ENCODE measurements around the gene ANO8. TPM values are rescaled to one million over a fixed set of nuclear protein-coding genes. Genes with fewer than 3 reads are reported as not detected.

ANO8 gene
- total and polyA plus RNA-seq, 2 of the 13 experiments (the other 11 are each of a cell fraction or from before 2014, with no cell fraction given) = 1.8 to 3.5 TPM

DNA sequence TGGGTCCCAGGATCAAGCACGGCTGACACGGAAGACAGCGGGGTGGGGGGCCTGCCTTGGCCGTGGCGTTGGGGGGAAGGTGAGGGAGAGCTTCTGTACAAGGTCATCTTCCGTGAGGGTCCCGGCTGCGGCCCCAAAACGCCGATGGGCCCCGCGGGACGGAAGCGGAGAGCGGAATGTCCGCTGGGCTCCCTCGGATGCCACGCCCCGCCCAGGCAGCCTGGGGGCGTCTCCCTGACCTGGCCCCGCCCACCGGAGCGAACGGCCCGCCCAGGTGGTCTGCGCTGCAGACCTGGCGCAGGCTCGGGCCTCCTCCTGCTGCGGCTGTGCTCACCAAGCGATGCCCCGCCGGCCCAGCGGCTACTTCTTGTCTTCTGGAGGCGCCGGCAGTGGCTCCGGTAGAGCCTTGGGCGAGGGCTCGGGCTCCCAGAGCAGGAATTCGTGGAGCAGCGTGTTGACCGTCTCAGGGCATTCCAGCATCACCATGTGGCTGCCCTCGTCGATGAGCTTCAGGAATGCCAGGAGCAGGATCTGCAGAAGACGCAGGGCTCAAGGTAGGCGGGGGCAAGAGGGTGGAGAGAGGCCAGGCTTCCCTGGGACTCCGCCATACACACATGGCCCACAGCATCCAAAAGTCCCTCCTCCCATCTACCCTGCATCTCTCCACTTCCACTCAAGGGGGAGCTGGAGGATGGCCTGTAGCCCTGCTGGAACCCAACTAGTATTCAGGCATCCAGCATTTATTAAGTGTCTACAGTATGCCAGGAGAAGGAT, 42.2 kb downstream of the ANO8 start (continued):
- TF ChIP-seq, protein P1, sequence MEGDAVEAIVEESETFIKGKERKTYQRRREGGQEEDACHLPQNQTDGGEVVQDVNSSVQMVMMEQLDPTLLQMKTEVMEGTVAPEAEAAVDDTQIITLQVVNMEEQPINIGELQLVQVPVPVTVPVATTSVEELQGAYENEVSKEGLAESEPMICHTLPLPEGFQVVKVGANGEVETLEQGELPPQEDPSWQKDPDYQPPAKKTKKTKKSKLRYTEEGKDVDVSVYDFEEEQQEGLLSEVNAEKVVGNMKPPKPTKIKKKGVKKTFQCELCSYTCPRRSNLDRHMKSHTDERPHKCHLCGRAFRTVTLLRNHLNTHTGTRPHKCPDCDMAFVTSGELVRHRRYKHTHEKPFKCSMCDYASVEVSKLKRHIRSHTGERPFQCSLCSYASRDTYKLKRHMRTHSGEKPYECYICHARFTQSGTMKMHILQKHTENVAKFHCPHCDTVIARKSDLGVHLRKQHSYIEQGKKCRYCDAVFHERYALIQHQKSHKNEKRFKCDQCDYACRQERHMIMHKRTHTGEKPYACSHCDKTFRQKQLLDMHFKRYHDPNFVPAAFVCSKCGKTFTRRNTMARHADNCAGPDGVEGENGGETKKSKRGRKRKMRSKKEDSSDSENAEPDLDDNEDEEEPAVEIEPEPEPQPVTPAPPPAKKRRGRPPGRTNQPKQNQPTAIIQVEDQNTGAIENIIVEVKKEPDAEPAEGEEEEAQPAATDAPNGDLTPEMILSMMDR (CRISPR knock-in tag; IDR thresholded peaks at IDR 0.05) = peak; percentile 71
- TF ChIP-seq SMC3 (IDR thresholded peaks at IDR 0.05; ENCODE audit: low read length) (peak; percentile 58), HDAC2 (CRISPR knock-in tag; IDR thresholded peaks at IDR 0.05) (0 out of 2 replicates have a peak, but pooled peaks have one; percentile 13), ZKSCAN8 (CRISPR knock-in tag; IDR thresholded peaks at IDR 0.05; ENCODE audit: borderline replicate concordance) (peak; percentile 100), RFX3 (CRISPR knock-in tag; IDR thresholded peaks at IDR 0.05) (no peak), STAG1 (CRISPR knock-in tag; IDR thresholded peaks at IDR 0.05) (peak; percentile 68), NFYC (CRISPR knock-in tag; IDR thresholded peaks at IDR 0.05) (no peak)
- TF ChIP-seq, protein P2, sequence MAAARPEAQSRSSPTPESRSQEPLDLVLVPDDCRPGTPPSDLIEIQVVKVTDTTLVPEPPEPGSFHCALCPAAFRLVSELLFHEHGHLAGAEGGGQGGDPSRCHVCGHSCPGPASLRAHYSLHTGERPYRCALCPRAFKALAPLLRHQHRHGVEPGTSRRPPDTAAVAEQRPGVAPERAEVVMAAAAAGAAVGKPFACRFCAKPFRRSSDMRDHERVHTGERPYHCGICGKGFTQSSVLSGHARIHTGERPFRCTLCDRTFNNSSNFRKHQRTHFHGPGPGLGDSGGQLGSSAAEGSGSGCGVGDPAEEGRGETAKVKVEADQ (CRISPR knock-in tag; IDR thresholded peaks at IDR 0.05; ENCODE audit: borderline replicate concordance) = no peak

DNA sequence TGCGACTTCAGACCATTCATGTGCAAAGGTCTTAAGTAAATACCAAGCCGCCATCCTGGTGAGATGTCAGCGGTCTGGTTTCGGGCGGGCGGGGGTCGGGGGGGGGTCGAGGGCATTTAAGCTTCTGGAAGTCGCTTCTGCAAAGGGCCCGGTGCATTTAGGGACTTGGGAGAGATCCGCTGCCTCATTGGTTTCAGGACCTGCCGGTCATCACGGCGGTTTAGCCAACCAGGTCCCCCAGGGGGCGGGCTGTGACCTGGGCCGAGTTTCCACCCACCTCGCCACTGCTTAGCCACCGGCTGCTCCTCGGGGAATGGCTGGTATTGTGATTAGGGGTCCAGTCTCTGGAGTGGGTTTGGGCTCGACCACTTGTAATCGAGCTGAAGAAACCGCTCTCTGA, 45.2 kb downstream of the ANO8 start:
- no peaks in the 10 kb centered on the region for H3K27me3 ChIP-seq (ENCODE audit: control insufficient read depth in 1 of 2, insufficient read depth in 2 of 2, low read length in 2 of 2)
- no peak overlapping the region for H2AFZ ChIP-seq (ENCODE audit: low read length)
- 0 out of 2 replicates have a peak overlapping the region, but pooled peaks have one; percentile 36 for H3K4me2 ChIP-seq (ENCODE audit: low read depth, low read length)
- no peaks in the 10 kb centered on the region for H3K36me3 ChIP-seq (replicated peaks in 1 of 2; ENCODE audit: control insufficient read depth in 1 of 2, insufficient read depth in 2 of 2, low read length in 2 of 2)
- H3K79me2 ChIP-seq (ENCODE audit: insufficient read depth, low read length) = no peaks in the 10 kb centered on the region
- H3K4me3 ChIP-seq (replicated peaks in 1 of 3; ENCODE audit: insufficient read depth in 1 of 3, low read depth in 2 of 3, low read length in 3 of 3) = no peak overlapping the region; a peak in 1 of 6 replicates
- CTCF ChIA-PET (ENCODE audit: low intra/inter-chr PET ratio, low total read pairs) = no interaction called here
- POLR2A ChIA-PET = no interaction called here
- BruUV-seq (replicated peaks) = no TSS peak
- intact Hi-C loops (cut with micrococcal nuclease; ENCODE audit: unreplicated experiment) = no loop called here
- no peak overlapping the region for H3K27ac ChIP-seq (ENCODE audit: extremely low read length, insufficient read depth, low read length)
- FAIRE-seq = no peak
- H3K9ac ChIP-seq (ENCODE audit: insufficient read depth, low read depth, low read length) = no peak overlapping the region
- H3K4me1 ChIP-seq (ENCODE audit: insufficient read depth, low read length) = no peaks in the 10 kb centered on the region
- peak; percentile 76 for ATAC-seq
- in situ Hi-C loops (cut with HindIII; ENCODE audit: extremely low pct_ligation_motif_present, low pct_unique_long_range_greater_than_20kb) = no loop called here
- 28% methylated on average over 14 of the region's 22 CpGs for WGBS (ENCODE audit: low lambda C conversion rate)
- no peaks in the 10 kb centered on the region for H4K20me1 ChIP-seq (ENCODE audit: insufficient read depth, low read length)
- H3K9me3 ChIP-seq (ENCODE audit: low read length) = no peaks in the 10 kb centered on the region
- DNase-seq (ENCODE audit: low spot score) = no peak
- TF ChIP-seq NFYC (CRISPR knock-in tag; IDR thresholded peaks at IDR 0.05) (peak; percentile 88), NFYB (CRISPR knock-in tag; IDR thresholded peaks at IDR 0.05) (peak; percentile 86), PBX2 (CRISPR knock-in tag; IDR thresholded peaks at IDR 0.05) (peak; percentile 88)
- TF ChIP-seq, protein P1 (CRISPR knock-in tag; IDR thresholded peaks at IDR 0.05) = 0 out of 2 replicates have a peak, but pooled peaks have one; percentile 3
- TF ChIP-seq, protein P3, sequence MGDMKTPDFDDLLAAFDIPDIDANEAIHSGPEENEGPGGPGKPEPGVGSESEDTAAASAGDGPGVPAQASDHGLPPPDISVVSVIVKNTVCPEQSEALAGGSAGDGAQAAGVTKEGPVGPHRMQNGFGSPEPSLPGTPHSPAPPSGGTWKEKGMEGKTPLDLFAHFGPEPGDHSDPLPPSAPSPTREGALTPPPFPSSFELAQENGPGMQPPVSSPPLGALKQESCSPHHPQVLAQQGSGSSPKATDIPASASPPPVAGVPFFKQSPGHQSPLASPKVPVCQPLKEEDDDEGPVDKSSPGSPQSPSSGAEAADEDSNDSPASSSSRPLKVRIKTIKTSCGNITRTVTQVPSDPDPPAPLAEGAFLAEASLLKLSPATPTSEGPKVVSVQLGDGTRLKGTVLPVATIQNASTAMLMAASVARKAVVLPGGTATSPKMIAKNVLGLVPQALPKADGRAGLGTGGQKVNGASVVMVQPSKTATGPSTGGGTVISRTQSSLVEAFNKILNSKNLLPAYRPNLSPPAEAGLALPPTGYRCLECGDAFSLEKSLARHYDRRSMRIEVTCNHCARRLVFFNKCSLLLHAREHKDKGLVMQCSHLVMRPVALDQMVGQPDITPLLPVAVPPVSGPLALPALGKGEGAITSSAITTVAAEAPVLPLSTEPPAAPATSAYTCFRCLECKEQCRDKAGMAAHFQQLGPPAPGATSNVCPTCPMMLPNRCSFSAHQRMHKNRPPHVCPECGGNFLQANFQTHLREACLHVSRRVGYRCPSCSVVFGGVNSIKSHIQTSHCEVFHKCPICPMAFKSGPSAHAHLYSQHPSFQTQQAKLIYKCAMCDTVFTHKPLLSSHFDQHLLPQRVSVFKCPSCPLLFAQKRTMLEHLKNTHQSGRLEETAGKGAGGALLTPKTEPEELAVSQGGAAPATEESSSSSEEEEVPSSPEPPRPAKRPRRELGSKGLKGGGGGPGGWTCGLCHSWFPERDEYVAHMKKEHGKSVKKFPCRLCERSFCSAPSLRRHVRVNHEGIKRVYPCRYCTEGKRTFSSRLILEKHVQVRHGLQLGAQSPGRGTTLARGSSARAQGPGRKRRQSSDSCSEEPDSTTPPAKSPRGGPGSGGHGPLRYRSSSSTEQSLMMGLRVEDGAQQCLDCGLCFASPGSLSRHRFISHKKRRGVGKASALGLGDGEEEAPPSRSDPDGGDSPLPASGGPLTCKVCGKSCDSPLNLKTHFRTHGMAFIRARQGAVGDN (CRISPR knock-in tag; IDR thresholded peaks at IDR 0.05) = peak; percentile 21; the same call in 1 of the 2 replicates
